SK-N-MC (cell line): Measurements from ENCODE around the gene EXOC5.

Source experiments
- EZH2 ChIP-seq: fragments of 200-600 bp; sonication (generic); IDR thresholded peaks from one replicate; pipeline ENCODE4 v1.6.1; 2017; ENCODE audit warnings: antibody characterized with exemption
- POLR2AphosphoS5 ChIP-seq: IDR thresholded peaks from 2 replicates; pipeline ENCODE4 v1.6.1; 2012; ENCODE audit warnings: mild to moderate bottlenecking, low read depth, low read length, borderline replicate concordance

DNA sequence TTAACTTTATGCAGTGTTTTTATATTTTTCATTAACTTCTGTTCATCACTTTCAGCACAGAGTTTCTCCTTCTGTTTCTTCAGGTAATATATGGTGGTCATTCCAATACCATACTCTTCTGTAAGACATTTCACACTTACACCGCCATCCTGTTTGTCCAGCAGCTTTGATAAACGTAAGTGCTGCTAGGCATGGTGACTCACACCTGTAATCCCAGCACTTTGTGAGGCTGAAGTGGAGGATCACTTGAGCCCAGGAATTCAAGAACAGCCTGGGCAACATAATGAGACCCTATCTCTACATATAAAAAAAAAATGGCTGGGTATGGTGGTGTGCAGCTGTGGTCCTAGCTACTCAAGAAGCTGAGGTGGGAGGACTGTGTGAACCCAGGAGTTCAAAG, 55.8 kb downstream of the EXOC5 start:
- no peak for TF ChIP-seq POLR2AphosphoS5
- TF ChIP-seq EZH2 = no peak
